Pons (tissue), 1 donor: ENCODE measurements around the gene PSMD12.
"Not testable (repeated sequence)": the region's sequence is repeated elsewhere in the genome, so short reads cannot be mapped to it uniquely, and the experiment has no call there.

Source experiments
- DNase-seq: peaks from one replicate; pipeline ENCODE4 v3.0.0-alpha.2; 2016; ENCODE audit warnings: low spot score

Gene PSMD12

DNA sequence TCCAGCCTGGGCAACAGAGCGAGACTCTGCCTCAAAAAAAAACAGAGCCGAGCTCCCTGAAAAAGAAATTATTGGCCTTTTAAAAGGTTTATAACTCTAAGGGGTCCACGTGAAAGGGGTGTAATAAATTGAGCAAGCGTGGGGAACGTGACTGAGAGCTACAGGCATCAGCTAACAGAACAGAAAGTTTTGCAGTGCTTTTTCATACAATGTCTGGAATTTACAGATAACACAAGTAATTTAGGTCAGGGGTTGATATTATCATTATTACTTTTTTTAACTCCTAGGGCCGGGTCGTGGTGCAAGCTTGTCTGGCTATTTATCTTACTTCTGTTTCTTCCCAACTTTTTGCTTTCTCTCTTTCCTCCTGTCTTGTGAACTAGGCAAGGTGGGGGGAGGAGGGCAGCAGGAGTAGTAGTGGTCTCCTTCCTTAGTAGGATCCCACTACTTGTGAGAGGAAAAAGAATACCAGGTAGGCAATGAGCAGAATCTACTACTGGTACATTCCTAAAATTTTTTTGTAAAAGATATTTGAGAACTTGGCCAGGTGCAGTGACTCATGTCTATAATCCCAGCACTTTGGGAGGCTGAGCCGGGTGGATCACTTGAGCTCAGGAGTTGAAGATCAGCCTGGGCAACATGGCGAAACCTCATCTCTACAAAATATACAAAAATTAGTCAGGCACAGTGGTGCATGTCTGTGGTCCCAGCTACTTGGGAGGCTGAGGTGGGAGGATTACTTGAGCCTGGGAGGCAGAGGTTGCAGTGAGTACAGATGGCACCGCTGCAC lies 60.7 kb downstream of the PSMD12 start:
- not testable (repeated sequence) for DNase-seq

DNA sequence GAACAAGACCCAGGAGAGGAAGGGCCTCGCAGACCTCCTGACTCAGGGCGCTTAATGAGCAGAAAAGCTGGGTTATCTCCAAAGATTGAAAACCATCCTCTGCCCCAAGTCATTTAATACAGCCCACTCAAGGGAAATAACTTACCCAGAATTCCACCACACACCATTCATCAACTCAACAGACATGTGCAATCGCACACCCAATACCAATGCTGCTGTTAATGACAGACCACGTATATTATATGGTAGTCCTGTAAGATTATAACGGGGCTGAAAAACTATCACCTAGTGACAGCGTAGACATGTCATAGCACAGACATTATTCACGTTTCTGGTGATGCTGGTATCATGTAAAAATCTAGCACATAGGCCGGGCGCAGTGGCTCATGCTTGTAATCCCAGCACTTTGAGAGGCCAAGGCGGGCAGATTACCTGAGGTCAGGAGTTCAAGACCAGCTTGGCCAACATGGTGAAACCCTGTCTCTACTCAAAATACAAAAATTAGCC lies 68.9 kb downstream of the PSMD12 start:
- no peak for DNase-seq

DNA sequence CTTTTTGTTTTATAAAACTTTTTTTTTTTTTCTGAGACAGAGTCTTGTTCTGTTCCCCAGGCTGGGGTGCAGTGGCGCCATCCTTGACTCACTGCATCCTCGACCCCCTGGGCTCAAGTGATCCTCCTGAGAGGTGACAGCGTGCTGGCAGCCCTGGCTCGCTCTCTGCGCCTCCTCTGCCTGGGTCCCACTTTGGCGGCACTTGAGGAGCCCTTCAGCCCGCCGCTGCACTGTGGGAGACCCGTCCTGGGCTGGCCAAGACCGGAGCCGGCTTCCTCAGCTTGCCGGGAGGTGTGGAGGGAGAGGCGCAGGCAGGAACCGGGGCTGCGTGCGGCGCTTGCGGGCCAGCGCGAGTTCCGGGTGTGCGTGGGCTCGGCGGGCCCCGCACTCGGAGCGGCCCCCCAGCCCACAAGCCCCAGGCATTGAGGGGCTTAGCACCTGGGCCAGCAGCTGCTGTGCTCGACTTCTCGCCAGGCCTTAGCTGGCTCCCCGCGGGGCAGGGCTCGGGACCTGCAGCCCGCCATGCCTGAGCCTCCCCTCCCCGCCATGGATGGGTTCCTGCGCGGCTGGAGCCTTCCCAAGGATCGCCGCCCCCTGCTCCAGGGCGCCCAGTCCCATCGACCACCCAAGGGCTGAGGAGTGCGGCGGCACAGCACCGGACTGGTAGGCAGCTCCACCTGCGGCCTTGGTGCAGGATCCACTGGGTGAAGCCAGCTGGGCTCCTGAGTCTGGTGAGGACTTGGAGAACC lies 71.8 kb downstream of the PSMD12 start:
- DNase-seq = no peak

DNA sequence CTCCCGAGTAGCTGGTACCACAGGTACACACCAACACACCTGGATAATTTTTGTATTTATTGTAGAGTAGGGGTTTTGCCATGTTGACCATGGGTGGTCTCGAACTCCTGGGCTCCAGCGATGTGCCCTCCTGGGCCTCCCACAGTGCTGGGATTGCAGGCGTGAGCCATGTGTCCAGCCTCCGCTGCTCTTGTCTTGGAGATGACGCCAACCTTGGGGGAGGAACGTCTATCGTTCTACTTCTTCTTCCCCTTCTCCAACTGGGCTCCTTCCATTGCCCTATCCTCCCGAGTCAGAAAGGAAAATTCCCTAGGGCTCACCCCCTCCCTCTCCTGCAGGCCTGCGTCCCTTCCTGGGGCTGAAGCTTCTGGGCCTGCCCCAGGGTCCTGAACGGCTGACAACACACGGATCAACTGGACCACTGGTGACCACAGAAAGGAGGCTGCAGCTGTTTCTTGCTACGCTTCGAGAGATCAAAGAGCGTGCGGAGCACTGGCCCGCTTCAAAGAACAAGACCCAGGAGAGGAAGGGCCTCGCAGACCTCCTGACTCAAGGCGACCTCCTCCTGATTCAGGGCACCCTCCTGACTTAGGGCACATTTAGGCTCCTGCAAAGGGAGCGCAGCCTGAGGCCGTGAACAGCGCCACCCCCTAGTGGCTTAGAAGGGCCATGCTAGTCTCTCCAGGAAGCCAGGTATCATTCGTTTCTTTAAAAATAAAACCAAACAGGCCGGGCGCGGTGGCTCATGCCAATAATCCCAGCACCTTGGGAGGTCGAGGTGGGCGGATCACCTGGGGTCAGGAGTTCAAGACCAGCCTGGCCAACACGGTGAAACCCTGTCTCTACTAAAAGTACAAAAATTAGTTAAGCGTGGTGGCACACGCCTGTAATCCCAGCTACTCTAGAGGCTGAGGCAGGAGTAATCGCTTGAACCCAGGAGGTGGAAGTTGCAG lies 72.8 kb downstream of the PSMD12 start:
- DNase-seq = peak; percentile 12

DNA sequence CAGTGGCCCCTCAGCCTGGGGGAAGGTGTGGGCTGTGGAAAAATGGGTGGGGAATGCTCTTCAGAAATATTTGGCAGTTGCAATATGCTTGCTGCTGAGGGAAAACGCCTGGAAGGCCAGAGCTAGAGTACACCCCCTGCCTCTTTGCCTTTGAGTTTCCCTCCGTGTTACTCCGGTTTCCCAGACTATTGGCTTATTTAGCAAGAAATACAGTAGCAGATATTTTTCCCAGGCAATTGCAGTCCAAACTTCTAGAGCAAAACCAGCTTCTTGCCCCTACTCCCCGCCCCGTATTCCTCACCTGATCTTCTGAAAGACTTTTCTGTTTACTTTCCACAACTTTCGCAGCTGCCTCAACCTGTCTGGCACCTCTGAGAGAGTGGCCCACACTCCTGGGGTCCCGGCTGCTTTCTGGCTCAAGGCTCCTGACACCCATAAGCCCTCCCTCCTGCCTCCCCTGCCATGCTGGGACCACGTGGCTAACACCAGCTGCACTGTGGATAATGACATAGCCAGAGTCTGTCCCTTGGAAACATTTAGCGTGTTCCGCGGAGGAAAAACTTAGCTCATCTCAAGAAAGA lies 75.6 kb downstream of the PSMD12 start:
- DNase-seq = no peak

DNA sequence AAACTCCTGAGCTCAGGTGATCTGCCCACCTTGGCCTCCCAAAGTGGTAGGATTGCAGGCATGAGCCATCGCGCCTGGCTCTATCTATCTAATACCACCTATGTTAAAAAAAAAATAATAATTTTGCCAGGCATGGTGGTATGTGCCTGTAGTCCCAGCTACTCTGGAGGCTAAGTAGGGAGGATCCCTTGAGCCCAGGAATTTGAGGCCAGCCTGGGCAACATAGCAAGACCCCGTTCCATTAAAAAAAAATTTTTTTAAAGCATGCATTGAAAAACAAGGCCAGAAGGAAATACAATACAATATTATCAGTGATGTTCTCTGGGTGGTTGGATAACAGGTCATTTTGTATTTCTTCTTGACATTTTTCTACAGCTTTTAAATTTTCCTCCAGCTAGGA lies 76.1 kb downstream of the PSMD12 start:
- DNase-seq = no peak

DNA sequence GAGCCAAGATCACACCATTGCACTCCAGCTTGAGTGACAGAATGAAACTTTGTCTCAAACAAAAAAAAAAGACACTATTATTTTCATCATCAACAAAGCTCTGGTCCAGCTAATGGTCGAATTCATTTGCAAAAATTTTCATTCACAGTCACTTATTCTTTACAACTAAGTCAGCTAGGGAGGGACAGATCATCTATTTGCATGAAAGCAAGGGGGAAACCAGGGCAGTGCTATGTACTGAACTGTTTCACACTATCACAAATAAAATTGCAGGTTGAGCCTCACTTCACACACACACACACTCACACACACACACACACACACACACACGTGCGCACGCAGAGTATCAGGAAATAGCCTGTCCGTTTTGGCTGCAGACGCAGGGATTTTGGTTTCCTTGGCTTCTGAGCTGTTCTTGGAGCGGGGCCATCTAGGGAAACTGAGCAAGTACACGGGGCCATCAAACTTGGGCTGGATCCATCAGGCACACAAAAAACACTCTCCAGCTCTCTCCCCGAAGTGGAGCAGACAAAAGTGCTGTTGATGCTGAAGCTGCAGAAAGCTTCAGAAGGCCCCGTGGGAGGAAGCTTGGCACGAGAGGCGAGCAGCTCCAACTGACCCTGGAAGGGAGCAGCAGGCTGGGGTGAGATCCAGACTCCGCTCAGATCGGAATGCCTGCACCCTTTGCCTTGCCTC lies 77.0 kb downstream of the PSMD12 start:
- peak; percentile 58 for DNase-seq
